T follicular helper cell (primary cell): Measurements from ENCODE around the gene GGT5.
A peak's percentile ranks its signal among the peaks of the same experiment; 100 is the strongest.
"Not testable (repeated sequence)": the region's sequence is repeated elsewhere in the genome, so short reads cannot be mapped to it uniquely, and the experiment has no call there.

ENCODE experiments used
- DNase-seq: peaks from one replicate; pipeline ENCODE4 v3.0.0-alpha.2; 2020; ENCODE audit warnings: low read depth

GGT5 gene

GRCh38 chr22:24263479-24263878 is 18.6 kb upstream of the GGT5 start:
- not testable (repeated sequence) for DNase-seq

- not testable (repeated sequence) for DNase-seq
Measured at GRCh38 chr22:24262185-24262749, 17.4 kb upstream of the GGT5 start.

GRCh38 chr22:24259459-24259858 is 14.6 kb upstream of the GGT5 start:
- DNase-seq = peak; percentile 39

GRCh38 chr22:24256736-24257135 is 11.9 kb upstream of the GGT5 start:
- not testable (repeated sequence) for DNase-seq

GRCh38 chr22:24256136-24256535 is 11.3 kb upstream of the GGT5 start:
- DNase-seq = not testable (repeated sequence)

- not testable (repeated sequence) for DNase-seq
Measured at GRCh38 chr22:24253126-24253525, 8.2 kb upstream of the GGT5 start.

GRCh38 chr22:24251286-24251685 is 6.4 kb upstream of the GGT5 start:
- DNase-seq = not testable (repeated sequence)

- DNase-seq = not testable (repeated sequence)
Measured at GRCh38 chr22:24249413-24249812, 4.5 kb upstream of the GGT5 start.

GRCh38 chr22:24248611-24249010 is 3.7 kb upstream of the GGT5 start:
- not testable (repeated sequence) for DNase-seq

- DNase-seq = peak; percentile 20
Measured at GRCh38 chr22:24247564-24248344, 2.9 kb upstream of the GGT5 start.

- no peak for DNase-seq
Measured at GRCh38 chr22:24247011-24247507, 2.2 kb upstream of the GGT5 start.

GRCh38 chr22:24245584-24246561 is 991 bp upstream of the GGT5 start:
- DNase-seq = not testable (repeated sequence)

GRCh38 chr22:24244144-24244787 is 616 bp downstream of the GGT5 start:
- DNase-seq = no peak

- DNase-seq = not testable (repeated sequence)
Measured at GRCh38 chr22:24243417-24243816, 1.5 kb downstream of the GGT5 start.

GRCh38 chr22:24240985-24241692 is 3.7 kb downstream of the GGT5 start:
- DNase-seq = not testable (repeated sequence)

GRCh38 chr22:24240381-24240780 is 4.5 kb downstream of the GGT5 start:
- no peak for DNase-seq

GRCh38 chr22:24238101-24238694 is 6.7 kb downstream of the GGT5 start:
- DNase-seq = not testable (repeated sequence)

- no peak for DNase-seq
Measured at GRCh38 chr22:24236656-24237055, 8.2 kb downstream of the GGT5 start.

- DNase-seq = no peak
Measured at GRCh38 chr22:24235315-24235714, 9.6 kb downstream of the GGT5 start.

- no peak for DNase-seq
Measured at GRCh38 chr22:24233816-24234215, 11.1 kb downstream of the GGT5 start.
